ENCODE results near the gene SUMO3.

Gene SUMO3

DNA sequence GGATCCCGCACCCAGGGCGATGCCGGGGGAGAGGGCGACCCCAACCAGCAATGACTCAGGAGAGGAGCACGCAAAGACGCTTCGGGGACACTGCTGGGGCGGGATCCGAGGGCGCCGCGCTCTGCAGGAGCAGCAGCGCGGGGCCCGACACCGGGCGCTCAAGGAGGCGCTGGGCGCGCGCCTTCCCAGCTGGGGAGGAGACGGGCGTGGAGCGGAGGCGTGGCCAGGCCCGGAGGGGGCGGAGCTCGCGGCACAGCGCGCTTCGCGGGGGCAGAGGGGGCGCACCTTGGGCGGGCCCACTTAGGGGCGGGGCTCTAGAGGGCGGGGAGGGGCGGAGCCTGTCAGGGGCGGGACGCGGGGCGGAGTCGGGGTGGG is 369 bp downstream of the SUMO3 start:
- TF ChIP-seq, protein P1, sequence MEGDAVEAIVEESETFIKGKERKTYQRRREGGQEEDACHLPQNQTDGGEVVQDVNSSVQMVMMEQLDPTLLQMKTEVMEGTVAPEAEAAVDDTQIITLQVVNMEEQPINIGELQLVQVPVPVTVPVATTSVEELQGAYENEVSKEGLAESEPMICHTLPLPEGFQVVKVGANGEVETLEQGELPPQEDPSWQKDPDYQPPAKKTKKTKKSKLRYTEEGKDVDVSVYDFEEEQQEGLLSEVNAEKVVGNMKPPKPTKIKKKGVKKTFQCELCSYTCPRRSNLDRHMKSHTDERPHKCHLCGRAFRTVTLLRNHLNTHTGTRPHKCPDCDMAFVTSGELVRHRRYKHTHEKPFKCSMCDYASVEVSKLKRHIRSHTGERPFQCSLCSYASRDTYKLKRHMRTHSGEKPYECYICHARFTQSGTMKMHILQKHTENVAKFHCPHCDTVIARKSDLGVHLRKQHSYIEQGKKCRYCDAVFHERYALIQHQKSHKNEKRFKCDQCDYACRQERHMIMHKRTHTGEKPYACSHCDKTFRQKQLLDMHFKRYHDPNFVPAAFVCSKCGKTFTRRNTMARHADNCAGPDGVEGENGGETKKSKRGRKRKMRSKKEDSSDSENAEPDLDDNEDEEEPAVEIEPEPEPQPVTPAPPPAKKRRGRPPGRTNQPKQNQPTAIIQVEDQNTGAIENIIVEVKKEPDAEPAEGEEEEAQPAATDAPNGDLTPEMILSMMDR (conservative IDR thresholded peaks at IDR 0.05; ENCODE audit: low read length): no peak
- peak overlapping the region; percentile 76 for H3K4me3 ChIP-seq (ENCODE audit: low read length)
- DNase-seq (ENCODE audit: low read depth): peak; percentile 85

DNA sequence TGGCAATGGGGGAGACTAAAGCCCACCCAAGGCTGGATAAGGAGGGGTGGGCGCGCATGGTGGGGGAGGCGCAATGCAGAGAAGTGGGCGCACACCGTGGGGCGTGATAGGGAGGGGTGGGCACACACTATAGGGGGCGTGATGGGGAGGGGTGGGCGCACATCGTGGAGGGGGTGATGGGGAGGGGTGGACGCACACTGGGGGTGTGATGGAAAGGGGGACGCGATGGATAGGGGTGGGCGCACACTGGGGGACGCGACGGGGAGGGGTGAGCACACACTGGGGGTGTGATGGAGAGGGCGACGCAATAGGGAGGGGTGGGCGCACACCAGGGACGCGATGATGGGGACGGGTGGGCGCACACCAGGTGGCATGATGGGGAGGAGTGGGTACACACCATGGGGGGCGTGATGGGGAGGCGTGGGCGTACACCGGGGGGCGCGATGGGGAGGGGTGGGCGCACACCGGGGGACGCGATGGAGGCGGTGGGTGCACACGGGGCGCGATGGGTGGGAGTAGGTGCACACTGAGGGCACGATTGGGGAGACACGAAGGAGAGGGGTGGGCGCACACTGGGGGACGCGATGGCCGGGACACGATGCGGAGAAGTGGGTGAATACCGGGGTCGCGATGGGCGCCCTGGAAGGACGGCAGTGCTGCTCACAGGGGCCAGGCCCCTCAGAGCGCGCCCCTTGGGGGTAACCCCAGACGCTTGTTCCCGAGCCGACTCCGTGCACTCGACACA is 929 bp downstream of the SUMO3 start:
- peak overlapping the region; percentile 76 for H3K4me3 ChIP-seq (ENCODE audit: low read length)
- TF ChIP-seq, protein P1 (conservative IDR thresholded peaks at IDR 0.05; ENCODE audit: low read length): no peak
- DNase-seq (ENCODE audit: low read depth): no peak

DNA sequence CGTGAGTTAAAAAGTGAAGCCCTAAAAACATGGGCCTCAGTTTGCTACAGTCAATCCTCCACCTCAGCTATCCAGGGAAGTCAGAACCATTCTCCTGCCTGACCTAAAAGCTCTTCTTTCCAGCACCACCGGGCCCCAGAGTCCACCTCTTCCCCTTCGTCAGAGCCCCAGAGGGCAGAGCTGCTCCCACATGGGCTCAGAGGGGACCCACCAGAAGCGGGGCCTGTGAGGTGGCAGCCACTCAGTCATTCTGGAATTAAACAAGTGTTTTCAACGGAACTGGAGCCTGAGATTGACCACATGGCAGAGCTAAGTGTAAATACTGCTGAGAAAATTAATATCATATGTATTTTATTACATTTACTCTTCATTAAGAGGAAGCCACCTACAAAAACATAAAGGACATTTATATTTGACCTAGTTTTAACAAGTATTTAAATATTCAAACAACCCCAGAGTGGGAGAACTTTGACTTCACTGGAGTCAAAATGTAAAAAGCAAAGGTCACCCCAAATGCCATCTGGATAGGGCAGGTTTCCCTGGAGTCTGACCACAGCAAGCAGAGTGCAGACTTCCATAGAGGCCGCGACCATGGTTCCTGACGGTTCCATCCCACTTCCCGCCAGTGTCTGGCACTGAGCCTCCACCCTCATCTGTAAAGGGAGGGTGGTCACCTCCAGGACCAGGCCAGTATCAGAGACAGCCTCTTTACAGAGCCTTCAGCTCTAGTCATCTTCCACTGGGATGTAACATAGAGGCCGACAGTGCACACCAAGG is 1.8 kb downstream of the SUMO3 start:
- peak overlapping the region; percentile 27 for H3K4me3 ChIP-seq (ENCODE audit: low read length)
- TF ChIP-seq, protein P1 (conservative IDR thresholded peaks at IDR 0.05; ENCODE audit: low read length): no peak
- DNase-seq (ENCODE audit: low read depth): no peak

DNA sequence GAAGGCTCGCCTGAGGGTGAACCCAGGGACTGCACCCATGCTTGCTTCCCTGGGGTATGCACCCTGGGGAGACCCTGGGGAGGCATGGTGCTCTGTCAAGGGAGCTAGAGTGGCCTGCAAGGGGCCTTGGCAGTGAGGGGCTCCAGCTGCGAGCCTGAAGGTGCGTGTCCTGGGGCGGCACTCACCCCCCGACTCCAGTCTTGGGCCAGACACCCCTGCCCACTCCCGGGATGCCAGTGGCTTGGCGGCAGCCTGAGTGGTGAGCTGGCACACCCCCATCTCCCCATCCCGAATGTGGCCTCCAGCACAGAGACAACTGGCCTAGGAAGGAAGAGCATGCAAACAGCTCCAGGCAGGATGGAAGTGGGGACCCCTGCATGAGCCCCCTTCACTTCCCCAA is 2.6 kb downstream of the SUMO3 start:
- no peak for DNase-seq (ENCODE audit: low read depth)
- TF ChIP-seq, protein P1 (conservative IDR thresholded peaks at IDR 0.05; ENCODE audit: low read length): no peak

DNA sequence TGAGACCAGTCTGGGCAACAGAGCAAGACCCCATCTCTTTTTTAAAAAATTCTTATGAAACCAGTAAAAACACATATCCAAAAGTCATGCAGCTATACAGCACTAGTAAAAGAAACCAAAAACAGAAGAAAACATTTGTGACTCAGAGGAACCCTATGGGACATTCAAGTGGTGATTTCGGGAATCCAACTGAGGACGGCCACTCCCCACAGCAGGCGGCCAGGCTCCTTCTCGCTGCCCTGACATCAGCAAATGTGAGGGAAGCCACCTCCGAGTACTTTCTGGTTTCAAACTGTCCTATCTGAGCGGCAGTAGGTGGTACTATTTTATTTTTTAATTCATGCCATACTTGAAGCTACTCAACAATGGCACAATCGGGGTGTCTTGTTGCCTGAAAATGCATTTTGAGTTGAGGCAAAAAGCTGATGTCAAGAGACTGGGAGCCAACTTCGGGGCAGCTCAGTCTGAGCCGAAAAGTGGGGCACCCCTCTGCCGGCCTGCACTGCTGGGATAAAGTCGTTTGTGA is 3.3 kb downstream of the SUMO3 start:
- DNase-seq (ENCODE audit: low read depth): no peak
- TF ChIP-seq, protein P1 (conservative IDR thresholded peaks at IDR 0.05; ENCODE audit: low read length): no peak

More for the DNA sequence above, 2.6 kb downstream of the SUMO3 start:
- H3K4me3 ChIP-seq (ENCODE audit: low read length): no peak overlapping the region

DNA sequence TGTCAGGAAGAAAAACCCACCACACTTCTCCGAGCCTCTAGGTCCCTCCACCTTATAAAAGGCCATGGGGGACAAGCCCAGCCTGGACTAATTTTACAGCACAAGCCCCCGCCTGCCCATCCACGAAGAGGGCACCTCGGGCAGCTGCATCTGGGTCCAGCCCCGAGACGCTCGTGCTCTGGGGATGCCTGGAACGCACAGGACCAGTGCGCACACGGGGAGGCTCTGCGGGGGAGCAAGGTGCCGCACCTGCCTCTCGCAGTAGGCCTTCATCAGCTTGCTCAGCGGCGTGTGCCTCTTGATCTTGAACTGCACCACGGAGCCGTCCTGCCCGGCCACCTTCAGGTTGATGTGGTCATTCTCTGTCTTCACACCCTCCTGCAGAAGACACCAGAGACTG is 4.1 kb downstream of the SUMO3 start:
- DNase-seq (ENCODE audit: low read depth): no peak
- H3K4me3 ChIP-seq (ENCODE audit: low read length): no peak overlapping the region
- TF ChIP-seq, protein P1 (conservative IDR thresholded peaks at IDR 0.05; ENCODE audit: low read length): no peak

More for the DNA sequence above, 3.3 kb downstream of the SUMO3 start:
- no peak overlapping the region for H3K4me3 ChIP-seq (ENCODE audit: low read length)

Measured in AG10803 (cell line).